Left ventricle myocardium superior (tissue), 1 donor: Measurements from ENCODE around the gene CDKN2B-AS1. TPM values are rescaled to one million over a fixed set of nuclear protein-coding genes. Genes with fewer than 3 reads are reported as not detected.
A peak's percentile ranks its signal among the peaks of the same experiment; 100 is the strongest.
"Not testable (repeated sequence)": the region's sequence is repeated elsewhere in the genome, so short reads cannot be mapped to it uniquely, and the experiment has no call there.

Source experiments
- ATAC-seq: fragments of 200-7000 bp; cut with Tn5 transposase; one replicate; pipeline ENCODE4 v1.9.1; 2020; ENCODE audit warnings: mild to moderate bottlenecking, moderate library complexity
- DNase-seq: peaks from one replicate; pipeline ENCODE4 v3.0.0-alpha.2; 2020
- intact Hi-C: fragments of 100-400 bp; cut with micrococcal nuclease; formaldehyde crosslinking; loops from one replicate; pipeline ENCODE4 v1.11.0; 2022
- long read RNA-seq: library from polyadenylated mRNA; unstranded; transcript quantifications from one replicate; pipeline ENCODE4 v2.0.0, GENCODE V29; 2021
- total RNA-seq: library from RNA; stranded (reverse); fragmentation: NEBNext Ultra II Directional; extraction: Animal tissue kit (Norgen Biotek cat#: 25700); gene quantifications from one replicate; pipeline ENCODE4 v1.2.1, GENCODE V29; 2021
- donor health status: DM: no; HTN: yes; CAD: no; lungs with severe emphysema.

The CDKN2B-AS1 gene
- 0.17 TPM for total RNA-seq
- long read RNA-seq, result 0 reads

DNA sequence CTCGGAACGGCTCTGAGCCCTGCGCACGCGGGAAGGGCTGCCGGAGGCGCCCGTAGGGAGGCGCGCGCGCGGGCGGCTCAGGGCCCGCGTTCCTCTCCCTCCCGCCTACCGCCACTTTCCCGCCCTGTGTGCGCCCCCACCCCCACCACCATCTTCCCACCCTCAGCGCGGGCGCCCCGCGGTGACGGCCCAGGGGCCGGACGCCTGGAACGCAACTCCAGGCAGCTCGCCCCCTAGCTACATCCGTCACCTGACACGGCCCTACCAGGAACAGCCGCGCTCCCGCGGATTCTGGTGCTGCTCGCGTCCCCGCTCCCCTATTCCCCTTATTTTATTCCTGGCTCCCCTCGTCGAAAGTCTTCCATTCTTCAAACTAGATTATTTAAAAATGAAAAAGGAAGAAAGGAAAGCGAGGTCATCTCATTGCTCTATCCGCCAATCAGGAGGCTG is at the start of gene CDKN2B-AS1:
TSS of gene CDKN2B-AS1 (plus strand) at position 236 of the 450 bp plus-strand sequence.
- ATAC-seq (peak; percentile 72), DNase-seq (peak; percentile 58)
- intact Hi-C loops, result no loop called here

GRCh38 chr9:21945606-21946005 is 49.0 kb upstream of the CDKN2B-AS1 start:
- intact Hi-C loops, result no loop called here
- ATAC-seq, result no peak
- DNase-seq, result no peak

- DNase-seq (no peak), ATAC-seq (no peak)
- intact Hi-C loops, result no loop called here
These were observed 35.8 kb upstream of the CDKN2B-AS1 start for GRCh38 chr9:21958833-21959232.

DNA sequence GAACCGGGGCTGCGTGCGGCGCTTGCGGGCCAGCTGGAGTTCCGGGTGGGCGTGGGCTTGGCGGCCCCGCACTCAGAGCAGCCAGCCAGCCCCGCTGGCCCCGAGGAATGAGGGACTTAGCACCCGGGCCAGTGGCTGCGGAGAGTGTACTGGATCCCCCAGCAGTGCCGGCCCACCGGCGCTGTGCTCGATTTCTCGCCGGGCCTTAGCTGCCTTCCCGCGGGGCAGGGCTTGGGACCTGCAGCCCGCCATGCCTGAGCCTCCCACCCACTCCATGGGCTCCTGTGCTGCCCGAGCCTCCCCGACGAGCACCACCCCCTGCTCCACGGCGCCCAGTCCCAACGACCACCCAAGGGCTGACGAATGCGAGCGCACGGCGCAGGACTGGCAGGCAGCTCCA is 35.3 kb upstream of the CDKN2B-AS1 start:
- intact Hi-C loops, DNase-seq, ATAC-seq: not testable (repeated sequence)

GRCh38 chr9:21961569-21961968 is 33.0 kb upstream of the CDKN2B-AS1 start:
- no peak for DNase-seq
- intact Hi-C loops, result no loop called here
- ATAC-seq, result no peak

- intact Hi-C loops, result no loop called here
- DNase-seq, result no peak
- ATAC-seq, result no peak
These were observed 29.6 kb upstream of the CDKN2B-AS1 start for GRCh38 chr9:21964925-21965385.

DNA sequence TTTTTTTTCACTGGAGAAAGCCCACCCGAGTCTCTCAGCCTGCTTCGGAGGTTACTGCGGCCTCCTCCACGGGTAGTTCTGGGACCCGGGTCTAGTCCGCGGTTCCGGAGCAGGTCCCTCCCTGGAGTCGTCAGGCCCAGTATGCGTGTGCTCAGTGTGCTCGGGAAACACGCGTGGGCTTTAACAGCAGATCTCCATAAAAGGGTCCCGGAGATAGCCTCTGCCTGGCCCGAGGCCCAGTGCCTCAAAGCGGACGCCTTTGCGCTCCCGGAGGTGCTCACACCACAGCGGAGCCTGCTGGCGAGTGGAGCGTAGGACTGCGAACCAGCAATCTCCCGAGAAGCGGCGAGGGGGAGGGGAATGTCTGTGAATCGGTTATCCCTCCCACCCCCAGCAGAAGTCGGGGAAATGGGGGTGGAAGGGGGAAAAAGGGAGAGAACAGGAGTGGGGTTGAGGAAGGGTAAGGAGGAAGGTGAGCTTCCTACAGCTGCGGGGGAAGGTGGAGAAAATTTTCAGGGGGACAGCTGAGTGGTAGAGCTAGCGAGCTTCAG is 29.1 kb upstream of the CDKN2B-AS1 start:
- intact Hi-C loops, result no loop called here
- ATAC-seq (no peak), DNase-seq (no peak)

GRCh38 chr9:21966140-21966851 is 28.3 kb upstream of the CDKN2B-AS1 start:
- DNase-seq (no peak), ATAC-seq (no peak)
- intact Hi-C loops, result no loop called here

DNA sequence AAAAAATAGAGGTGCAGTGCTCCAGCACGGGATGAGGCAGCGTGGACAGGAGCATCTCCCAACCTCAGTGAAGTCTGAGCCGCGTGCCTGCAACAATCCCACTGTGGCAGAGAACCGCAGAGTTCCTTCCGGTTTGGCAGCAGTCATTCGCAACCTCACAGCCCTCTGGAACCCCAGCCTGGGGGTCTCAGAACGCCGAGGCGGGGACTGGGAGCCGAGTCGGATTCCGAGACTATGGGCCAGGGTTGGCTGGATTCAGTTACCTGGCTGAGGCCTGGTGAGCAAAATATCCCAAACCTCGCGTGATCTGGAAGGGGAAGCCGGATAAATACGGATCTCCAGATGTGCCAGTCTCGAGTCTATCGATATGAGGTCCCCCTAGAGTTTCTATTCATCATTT is 27.4 kb upstream of the CDKN2B-AS1 start:
- DNase-seq, result no peak
- intact Hi-C loops, result no loop called here
- ATAC-seq, result no peak

DNA sequence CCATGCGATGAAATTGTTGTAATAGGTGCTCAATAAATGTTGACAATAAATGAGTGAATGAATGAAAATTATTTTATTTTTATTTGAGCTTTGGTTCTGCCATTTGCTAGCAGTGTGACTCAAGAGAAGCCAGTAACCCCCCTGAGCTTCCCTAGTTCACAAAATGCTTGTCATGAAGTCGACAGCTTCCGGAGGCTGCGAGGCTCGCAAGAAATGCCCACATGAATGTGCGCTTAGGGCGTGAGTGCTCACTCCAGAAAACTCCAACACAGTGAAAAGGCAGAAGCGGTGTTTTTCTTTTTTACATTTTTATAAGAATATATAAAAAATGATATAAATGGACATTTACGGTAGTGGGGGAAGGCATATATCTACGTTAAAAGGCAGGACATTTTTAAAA is 26.9 kb upstream of the CDKN2B-AS1 start:
- intact Hi-C loops, result no loop called here
- no peak for ATAC-seq
- DNase-seq, result no peak

DNA sequence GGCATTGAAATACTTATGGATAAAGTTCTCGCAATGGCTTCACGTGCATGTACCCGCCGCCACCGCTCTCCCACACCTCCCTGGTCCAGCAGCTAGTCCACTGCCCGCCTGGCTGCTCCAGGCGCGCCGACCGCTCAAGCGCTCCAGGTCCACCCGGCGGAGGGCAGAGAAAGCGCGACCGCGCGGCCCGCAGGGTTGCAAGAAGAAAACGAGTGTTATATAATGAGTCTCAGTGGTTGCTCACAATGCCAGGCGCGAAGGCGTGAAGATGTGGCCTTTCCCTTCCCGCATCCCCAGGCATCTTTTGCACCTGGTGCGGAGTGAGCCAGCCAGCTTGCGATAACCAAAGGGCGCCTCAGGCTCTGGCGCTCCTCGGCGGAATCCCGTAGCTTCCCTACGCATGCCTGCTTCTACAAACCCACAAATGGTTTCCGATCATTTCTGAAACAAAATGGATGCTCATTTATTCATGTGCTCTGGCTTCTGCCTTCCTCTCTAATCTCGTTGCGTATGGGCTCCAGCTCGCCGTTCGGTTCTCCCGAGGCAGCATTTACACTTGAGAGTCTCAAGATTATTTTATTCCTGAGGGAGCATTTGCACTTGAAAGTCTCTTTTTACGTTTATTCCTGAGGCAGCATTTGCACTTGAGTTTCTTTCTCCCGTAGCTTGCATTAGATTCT is 26.1 kb upstream of the CDKN2B-AS1 start:
- DNase-seq (no peak), ATAC-seq (no peak)
- intact Hi-C loops, result no loop called here

GRCh38 chr9:21969011-21969940 is 25.3 kb upstream of the CDKN2B-AS1 start:
- DNase-seq, result no peak
- intact Hi-C loops, result no loop called here
- no peak for ATAC-seq

DNA sequence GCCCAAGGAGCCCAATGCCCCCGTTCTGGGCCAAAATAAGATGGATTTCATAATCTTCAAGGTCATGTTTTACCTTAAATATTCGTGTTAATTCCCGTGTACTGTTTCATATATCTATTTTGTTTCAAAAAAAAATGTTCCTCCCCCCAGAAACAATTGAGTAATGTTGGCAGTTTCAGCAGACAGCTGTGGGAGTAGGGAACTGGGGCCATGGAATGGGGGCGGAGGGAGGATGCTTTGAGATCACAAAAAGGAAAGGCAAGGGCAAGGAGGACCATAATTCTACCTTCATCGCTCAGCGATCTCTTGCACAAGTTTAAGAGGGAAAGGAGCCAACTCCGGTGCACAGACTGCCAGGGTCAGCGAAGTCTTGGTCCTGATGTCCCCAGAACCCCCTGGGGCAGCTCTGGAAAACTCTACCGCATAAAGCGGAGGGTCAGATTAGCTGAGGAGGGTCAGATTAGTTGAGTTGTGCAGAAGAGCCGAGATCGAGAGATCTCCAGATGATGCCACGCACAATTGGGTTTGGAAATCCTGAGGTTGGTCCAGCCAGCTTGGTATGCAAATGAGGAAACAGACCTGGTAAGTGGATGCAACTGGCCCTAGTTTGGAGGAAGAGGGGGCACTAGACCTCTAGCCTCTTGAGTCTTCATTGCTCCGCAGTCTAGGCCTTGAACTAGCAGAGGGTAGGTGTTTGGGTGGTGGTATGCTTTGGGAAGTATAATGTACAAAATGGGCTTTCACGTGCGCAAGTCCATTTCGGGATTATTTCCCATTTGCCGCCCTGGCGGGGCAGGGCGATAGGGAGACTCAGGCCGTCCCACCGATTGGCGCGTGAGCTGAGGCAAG is 24.4 kb upstream of the CDKN2B-AS1 start:
- no peak for ATAC-seq
- intact Hi-C loops, result no loop called here
- no peak for DNase-seq

- no peak for DNase-seq
- intact Hi-C loops, result no loop called here
- ATAC-seq, result no peak
These were observed 23.6 kb upstream of the CDKN2B-AS1 start for GRCh38 chr9:21970800-21971640.

- ATAC-seq (no peak), DNase-seq (no peak)
- intact Hi-C loops, result no loop called here
These were observed 22.2 kb upstream of the CDKN2B-AS1 start for GRCh38 chr9:21972361-21972760.

- DNase-seq (no peak), ATAC-seq (no peak)
- intact Hi-C loops, result no loop called here
These were observed 20.3 kb upstream of the CDKN2B-AS1 start for GRCh38 chr9:21974343-21974721.

GRCh38 chr9:21974722-21975409 is 19.7 kb upstream of the CDKN2B-AS1 start:
- intact Hi-C loops, result no loop called here
- DNase-seq (no peak), ATAC-seq (peak; percentile 47)
